D721Med (cell line): Measurements from ENCODE around the gene SMC1A.
"Not testable (repeated sequence)": the region's sequence is repeated elsewhere in the genome, so short reads cannot be mapped to it uniquely, and the experiment has no call there.

Experiments used
- DNase-seq: peaks from one replicate; pipeline ENCODE4 v3.0.0; 2011; ENCODE audit warnings: low spot score; ENCODE audit not compliant: insufficient read length
- FAIRE-seq: peaks from 2 replicates; lab custom pipeline; 2011; peaks lifted over from hg19 to GRCh38; lab: Jason Lieb, UNC
- CTCF ChIP-seq: IDR thresholded peaks from 2 replicates; pipeline ENCODE4 v1.5.1; 2012; ENCODE audit warnings: mild to moderate bottlenecking, control low read depth; ENCODE audit not compliant: insufficient read depth; ENCODE audit errors: missing control alignments

Gene SMC1A

GRCh38 chrX:53422086-53422860 is at the start of gene SMC1A:
SMC1A (minus strand) TSS chrX:53422654; CDS start chrX:53422600, 54 bp downstream.
- no peak for TF ChIP-seq CTCF
- DNase-seq (peak; percentile 42), FAIRE-seq (no peak)

- TF ChIP-seq CTCF, result no peak
- FAIRE-seq (no peak), DNase-seq (no peak)
Measured at GRCh38 chrX:53471346-53471745, 48.9 kb upstream of the SMC1A start.

- DNase-seq, FAIRE-seq: not testable (repeated sequence)
Measured at GRCh38 chrX:53468659-53469058, 46.2 kb upstream of the SMC1A start.

GRCh38 chrX:53458082-53458481 is 35.6 kb upstream of the SMC1A start:
- DNase-seq (no peak), FAIRE-seq (no peak)
- TF ChIP-seq CTCF, result peak; percentile 17

- TF ChIP-seq CTCF, result no peak
- no peak for DNase-seq
- no peak for FAIRE-seq
Measured at GRCh38 chrX:53456254-53456653, 33.8 kb upstream of the SMC1A start.

- DNase-seq (no peak), FAIRE-seq (no peak)
- TF ChIP-seq CTCF, result no peak
Measured at GRCh38 chrX:53452812-53453211, 30.4 kb upstream of the SMC1A start.

- FAIRE-seq, result no peak
- no peak for TF ChIP-seq CTCF
- DNase-seq, result no peak
Measured at GRCh38 chrX:53449632-53450031, 27.2 kb upstream of the SMC1A start.
